Measurements from ENCODE around the gene MICU1. TPM values are rescaled to one million over a fixed set of nuclear protein-coding genes. Genes with fewer than 3 reads are reported as not detected.

Gene MICU1
- total RNA-seq, 1 donor from 2014 or later: 48.0 TPM

DNA sequence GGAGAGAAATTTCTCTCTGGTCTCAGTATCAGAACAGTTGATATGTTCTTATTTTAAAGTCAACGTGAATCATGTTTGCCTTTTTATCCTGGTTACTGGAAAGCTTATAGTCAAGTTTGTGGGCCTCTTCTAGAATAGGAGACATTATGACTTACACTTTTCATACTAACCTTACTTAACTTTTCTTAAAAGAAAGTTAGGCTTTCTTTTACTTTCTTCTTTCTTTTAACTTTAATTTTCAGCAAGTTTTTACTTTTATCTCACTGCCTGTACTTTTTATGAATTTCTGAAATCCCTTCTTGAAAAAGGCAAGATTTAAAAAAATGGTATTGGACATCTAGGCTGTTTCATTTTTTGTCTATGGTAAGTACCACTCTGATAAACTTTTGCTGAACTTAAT, 195.9 kb downstream of the MICU1 start:
- no peak for DNase-seq (ENCODE audit: low spot score)
- Mint-ChIP-seq H3K36me3 (ENCODE audit: low read depth) (peaks cover 1% of the 10 kb centered on the region), H3K27ac (ENCODE audit: unreplicated experiment) (no peak overlapping the region), H3K4me3 (ENCODE audit: unreplicated experiment) (no peak overlapping the region), H3K4me1 (ENCODE audit: low read depth) (no peaks in the 10 kb centered on the region), H3K27me3 (ENCODE audit: low read depth) (no peaks in the 10 kb centered on the region), H3K9me3 (ENCODE audit: low read depth) (no peaks in the 10 kb centered on the region)
- TF ChIP-seq CTCF (IDR thresholded peaks at IDR 0.05): no peak

- Mint-ChIP-seq H3K27me3 (ENCODE audit: low read depth) (no peaks in the 10 kb centered on the region), H3K9me3 (ENCODE audit: low read depth) (no peaks in the 10 kb centered on the region), H3K27ac (ENCODE audit: unreplicated experiment) (no peak overlapping the region), H3K36me3 (ENCODE audit: low read depth) (peaks cover 5% of the 10 kb centered on the region), H3K4me1 (ENCODE audit: low read depth) (no peaks in the 10 kb centered on the region), H3K4me3 (ENCODE audit: unreplicated experiment) (no peak overlapping the region)
- DNase-seq (ENCODE audit: low spot score): no peak
- TF ChIP-seq CTCF (IDR thresholded peaks at IDR 0.05): no peak
Observed at GRCh38 chr10:72426986-72427385, 198.9 kb downstream of the MICU1 start.

DNA sequence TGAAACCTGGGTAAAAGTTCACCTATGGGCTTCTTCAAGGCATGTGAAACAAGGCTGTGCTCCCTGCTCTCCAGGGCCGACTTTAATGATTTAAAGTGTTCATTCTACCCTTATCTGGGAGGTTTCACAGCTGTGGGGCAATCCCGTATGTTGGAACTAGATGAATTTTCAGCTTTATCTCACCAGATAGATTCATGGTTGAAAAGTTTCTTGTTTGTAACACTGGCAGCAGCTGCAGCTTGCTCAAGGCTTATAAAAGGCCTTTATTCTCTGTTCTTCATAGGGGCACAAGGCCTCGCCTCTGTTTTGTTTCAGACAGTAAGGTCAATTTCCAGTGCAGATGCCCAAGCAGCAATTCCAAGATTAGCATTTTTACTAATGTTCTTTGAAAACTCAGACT, 200.7 kb downstream of the MICU1 start:
- H3K9me3 Mint-ChIP-seq (ENCODE audit: low read depth): no peaks in the 10 kb centered on the region
- peaks cover 15% of the 10 kb centered on the region for H3K36me3 Mint-ChIP-seq (ENCODE audit: low read depth)
- H3K27ac Mint-ChIP-seq (ENCODE audit: unreplicated experiment): no peak overlapping the region
- H3K4me1 Mint-ChIP-seq (ENCODE audit: low read depth): no peaks in the 10 kb centered on the region
- H3K4me3 Mint-ChIP-seq (ENCODE audit: unreplicated experiment): no peak overlapping the region
- TF ChIP-seq CTCF (IDR thresholded peaks at IDR 0.05): no peak
- H3K27me3 Mint-ChIP-seq (ENCODE audit: low read depth): no peaks in the 10 kb centered on the region
- DNase-seq (ENCODE audit: low spot score): no peak

DNA sequence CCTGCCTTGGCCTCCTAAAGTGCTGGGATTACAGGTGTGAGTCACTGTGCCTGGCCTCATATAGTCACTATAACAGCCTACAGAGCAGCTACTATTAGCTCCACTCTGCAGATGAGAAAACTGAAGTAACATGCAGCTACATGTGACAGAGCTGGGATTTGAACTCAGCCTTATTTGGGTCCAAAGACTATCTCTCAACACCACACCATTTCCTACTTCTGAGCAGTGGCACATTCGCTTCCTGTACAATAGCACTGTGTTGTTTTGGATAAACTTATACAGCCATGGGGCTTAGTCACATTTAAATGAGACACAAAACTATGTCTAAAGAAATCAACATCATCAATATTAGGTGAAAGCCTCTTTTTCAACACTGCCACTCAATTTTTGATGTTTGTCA, 201.3 kb downstream of the MICU1 start:
- H3K4me3 Mint-ChIP-seq (ENCODE audit: unreplicated experiment): no peak overlapping the region
- no peaks in the 10 kb centered on the region for H3K27me3 Mint-ChIP-seq (ENCODE audit: low read depth)
- peaks cover 18% of the 10 kb centered on the region for H3K36me3 Mint-ChIP-seq (ENCODE audit: low read depth)
- H3K4me1 Mint-ChIP-seq (ENCODE audit: low read depth): no peaks in the 10 kb centered on the region
- H3K27ac Mint-ChIP-seq (ENCODE audit: unreplicated experiment): no peak overlapping the region
- no peaks in the 10 kb centered on the region for H3K9me3 Mint-ChIP-seq (ENCODE audit: low read depth)
- no peak for DNase-seq (ENCODE audit: low spot score)
- TF ChIP-seq CTCF (IDR thresholded peaks at IDR 0.05): no peak

DNA sequence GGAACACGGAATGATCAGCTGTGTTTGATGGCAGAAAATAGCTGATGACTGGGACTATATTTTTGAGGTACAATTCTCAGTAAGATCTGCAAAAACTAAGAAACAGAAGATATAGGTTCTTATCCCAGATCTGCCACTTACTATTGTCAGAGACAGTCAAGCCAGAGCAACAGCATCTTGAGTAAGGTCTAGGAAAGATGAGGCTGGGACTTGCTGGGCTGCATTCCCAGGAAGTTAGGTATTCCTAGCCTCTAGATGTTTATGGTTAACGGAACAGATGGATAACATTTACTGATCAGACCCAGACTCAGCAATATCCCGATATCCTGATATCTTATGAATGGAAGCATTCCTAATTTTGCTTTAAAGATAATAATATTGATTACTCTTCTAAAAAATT, 202.5 kb downstream of the MICU1 start:
- Mint-ChIP-seq H3K9me3 (ENCODE audit: low read depth) (no peaks in the 10 kb centered on the region), H3K27ac (ENCODE audit: unreplicated experiment) (no peak overlapping the region), H3K4me1 (ENCODE audit: low read depth) (no peaks in the 10 kb centered on the region), H3K4me3 (ENCODE audit: unreplicated experiment) (no peak overlapping the region), H3K36me3 (ENCODE audit: low read depth) (peaks cover 18% of the 10 kb centered on the region), H3K27me3 (ENCODE audit: low read depth) (no peaks in the 10 kb centered on the region)
- DNase-seq (ENCODE audit: low spot score): no peak
- no peak for TF ChIP-seq CTCF (IDR thresholded peaks at IDR 0.05)
